Upper lobe of right lung (tissue), 1 donor: ENCODE measurements around the gene FGD5. TPM values are rescaled to one million over a fixed set of nuclear protein-coding genes. Genes with fewer than 3 reads are reported as not detected.
A peak's percentile ranks its signal among the peaks of the same experiment; 100 is the strongest.

Source experiments
- ATAC-seq: fragments of 200-7000 bp; cut with Tn5 transposase; one replicate; pipeline ENCODE4 v1.9.1; 2020; ENCODE audit warnings: mild to moderate bottlenecking, moderate library complexity
- DNase-seq: peaks from one replicate; pipeline ENCODE4 v3.0.0-alpha.2; 2020
- H3K27ac ChIP-seq: fragments of 200-600 bp; one replicate; pipeline ENCODE4 v1.8.0; 2022
- H3K27me3 ChIP-seq: fragments of 200-600 bp; one replicate; pipeline ENCODE4 v1.8.0; 2022; ENCODE audit warnings: mild to moderate bottlenecking
- H3K36me3 ChIP-seq: fragments of 200-600 bp; one replicate; pipeline ENCODE4 v1.8.0; 2022
- H3K4me1 ChIP-seq: fragments of 200-600 bp; one replicate; pipeline ENCODE4 v1.8.0; 2022
- H3K4me3 ChIP-seq: fragments of 200-600 bp; one replicate; pipeline ENCODE4 v1.8.0; 2022; ENCODE audit warnings: mild to moderate bottlenecking
- H3K9me3 ChIP-seq: fragments of 200-600 bp; one replicate; pipeline ENCODE4 v1.8.0; 2022
- intact Hi-C: fragments of 100-400 bp; cut with DNase I; formaldehyde crosslinking; loops from one replicate; pipeline ENCODE4 v1.11.0; 2022
- total RNA-seq: library from RNA; stranded (reverse); fragmentation: NEBNext Ultra II Directional; extraction: Animal tissue kit (Norgen Biotek cat#: 25700); gene quantifications from one replicate; pipeline ENCODE4 v1.2.1, GENCODE V29; 2021
- TF ChIP-seq, protein P1 (sequence below): fragments of 200-600 bp; IDR thresholded peaks from one replicate; pipeline ENCODE4 v1.8.0; 2022; ENCODE audit warnings: antibody characterized with exemption
- donor health status: DM: no; HTN: yes; CAD: no; lungs with severe emphysema.

Gene FGD5
- total RNA-seq, 1 donor from 2014 or later, result 84.2 TPM

DNA sequence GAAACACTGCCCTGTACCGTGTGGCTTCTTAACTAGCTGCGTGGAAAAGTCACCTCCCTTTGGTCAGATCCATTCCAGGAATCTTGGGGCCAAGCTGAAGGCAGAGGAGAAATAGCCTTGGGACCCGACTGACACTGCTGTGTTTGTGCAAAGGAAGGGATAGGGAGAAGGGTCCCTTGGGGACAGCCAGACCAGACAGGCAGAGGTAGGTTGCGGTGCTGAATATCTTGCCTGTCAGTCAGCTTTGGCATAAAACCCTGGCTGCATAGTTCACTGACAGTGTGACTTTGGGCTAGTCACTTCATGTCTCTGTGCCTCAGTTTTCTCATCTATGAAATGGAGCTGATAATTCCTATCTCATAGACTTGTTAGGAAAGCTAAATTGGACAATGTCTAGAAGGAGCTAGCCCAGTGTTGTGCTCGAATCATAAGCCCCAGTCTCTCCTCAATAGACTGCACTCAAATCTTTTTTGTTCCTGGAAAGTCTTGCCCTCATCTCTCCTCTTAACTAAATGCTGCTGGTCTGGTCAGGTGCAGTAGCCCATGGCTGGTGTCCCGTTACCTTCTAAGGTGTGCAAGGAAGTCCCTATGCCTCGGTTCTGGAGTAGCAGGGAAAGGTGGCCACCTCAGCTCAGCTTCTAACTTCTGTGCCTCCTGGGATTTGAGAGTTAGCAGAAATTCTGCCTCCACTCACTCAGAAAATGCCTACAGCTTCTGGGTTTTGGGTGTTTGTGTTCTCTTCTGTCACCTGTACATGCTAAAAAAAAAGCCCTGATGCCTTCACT is 25.8 kb downstream of the FGD5 start:
- no peak overlapping the region for H3K4me3 ChIP-seq
- H3K4me1 ChIP-seq, result peaks cover 20% of the 10 kb centered on the region
- H3K27ac ChIP-seq, result no peak overlapping the region
- DNase-seq (no peak), ATAC-seq (no peak)
- H3K27me3 ChIP-seq, result no peaks in the 10 kb centered on the region
- no peaks in the 10 kb centered on the region for H3K9me3 ChIP-seq
- H3K36me3 ChIP-seq, result no peaks in the 10 kb centered on the region
- intact Hi-C loops, result no loop called here
- TF ChIP-seq, protein P1, sequence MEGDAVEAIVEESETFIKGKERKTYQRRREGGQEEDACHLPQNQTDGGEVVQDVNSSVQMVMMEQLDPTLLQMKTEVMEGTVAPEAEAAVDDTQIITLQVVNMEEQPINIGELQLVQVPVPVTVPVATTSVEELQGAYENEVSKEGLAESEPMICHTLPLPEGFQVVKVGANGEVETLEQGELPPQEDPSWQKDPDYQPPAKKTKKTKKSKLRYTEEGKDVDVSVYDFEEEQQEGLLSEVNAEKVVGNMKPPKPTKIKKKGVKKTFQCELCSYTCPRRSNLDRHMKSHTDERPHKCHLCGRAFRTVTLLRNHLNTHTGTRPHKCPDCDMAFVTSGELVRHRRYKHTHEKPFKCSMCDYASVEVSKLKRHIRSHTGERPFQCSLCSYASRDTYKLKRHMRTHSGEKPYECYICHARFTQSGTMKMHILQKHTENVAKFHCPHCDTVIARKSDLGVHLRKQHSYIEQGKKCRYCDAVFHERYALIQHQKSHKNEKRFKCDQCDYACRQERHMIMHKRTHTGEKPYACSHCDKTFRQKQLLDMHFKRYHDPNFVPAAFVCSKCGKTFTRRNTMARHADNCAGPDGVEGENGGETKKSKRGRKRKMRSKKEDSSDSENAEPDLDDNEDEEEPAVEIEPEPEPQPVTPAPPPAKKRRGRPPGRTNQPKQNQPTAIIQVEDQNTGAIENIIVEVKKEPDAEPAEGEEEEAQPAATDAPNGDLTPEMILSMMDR, result no peak

DNA sequence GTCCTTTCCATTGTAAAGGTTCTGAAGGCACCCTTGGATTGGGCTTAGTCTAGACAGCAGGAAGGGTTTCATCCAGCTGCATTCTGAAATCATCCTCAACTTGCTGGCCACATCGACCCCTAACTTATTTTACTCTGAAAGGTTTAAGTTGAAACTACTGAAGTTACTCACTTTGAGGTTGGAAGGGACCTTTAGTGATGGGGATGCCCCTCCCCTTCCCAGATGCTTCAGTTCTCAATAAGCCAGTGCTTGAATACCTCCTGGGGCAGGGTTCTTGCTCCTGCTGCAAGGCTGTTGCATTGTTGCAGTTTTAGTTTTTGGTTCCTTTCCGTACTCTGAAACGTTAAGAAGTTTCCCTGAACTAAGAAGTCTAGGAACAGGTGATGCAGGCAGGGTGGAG is 26.4 kb downstream of the FGD5 start:
- no peaks in the 10 kb centered on the region for H3K9me3 ChIP-seq
- H3K4me1 ChIP-seq, result peaks cover 26% of the 10 kb centered on the region
- intact Hi-C loops, result no loop called here
- no peak for ATAC-seq
- H3K27me3 ChIP-seq, result no peaks in the 10 kb centered on the region
- no peak for DNase-seq
- H3K27ac ChIP-seq, result no peak overlapping the region
- H3K36me3 ChIP-seq, result no peaks in the 10 kb centered on the region
- TF ChIP-seq, protein P1, result no peak
- no peak overlapping the region for H3K4me3 ChIP-seq

DNA sequence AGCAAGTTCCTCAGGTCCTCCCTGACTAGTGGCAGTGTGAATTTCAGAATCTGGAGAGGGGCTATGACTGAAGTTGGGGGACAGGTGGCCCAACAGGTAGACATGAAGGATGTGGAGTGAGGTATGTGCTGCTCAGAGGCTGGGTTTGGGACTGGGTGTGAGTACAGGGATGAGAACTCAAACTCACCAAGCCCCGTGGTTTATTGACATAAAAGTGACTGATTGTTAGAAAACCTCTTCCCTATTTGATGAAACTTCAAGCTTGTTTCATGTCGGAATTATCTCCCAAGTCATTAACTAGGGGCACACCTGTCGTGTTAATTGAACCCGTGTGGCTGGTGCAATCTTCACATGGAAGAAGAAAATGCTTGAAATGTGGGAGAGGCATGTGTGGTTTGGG is 27.1 kb downstream of the FGD5 start:
- no peaks in the 10 kb centered on the region for H3K27me3 ChIP-seq
- DNase-seq (no peak), ATAC-seq (no peak)
- H3K9me3 ChIP-seq, result no peaks in the 10 kb centered on the region
- H3K4me1 ChIP-seq, result peaks cover 26% of the 10 kb centered on the region
- no peak overlapping the region for H3K27ac ChIP-seq
- H3K4me3 ChIP-seq, result no peak overlapping the region
- TF ChIP-seq, protein P1, result no peak
- H3K36me3 ChIP-seq, result no peaks in the 10 kb centered on the region
- intact Hi-C loops, result no loop called here

DNA sequence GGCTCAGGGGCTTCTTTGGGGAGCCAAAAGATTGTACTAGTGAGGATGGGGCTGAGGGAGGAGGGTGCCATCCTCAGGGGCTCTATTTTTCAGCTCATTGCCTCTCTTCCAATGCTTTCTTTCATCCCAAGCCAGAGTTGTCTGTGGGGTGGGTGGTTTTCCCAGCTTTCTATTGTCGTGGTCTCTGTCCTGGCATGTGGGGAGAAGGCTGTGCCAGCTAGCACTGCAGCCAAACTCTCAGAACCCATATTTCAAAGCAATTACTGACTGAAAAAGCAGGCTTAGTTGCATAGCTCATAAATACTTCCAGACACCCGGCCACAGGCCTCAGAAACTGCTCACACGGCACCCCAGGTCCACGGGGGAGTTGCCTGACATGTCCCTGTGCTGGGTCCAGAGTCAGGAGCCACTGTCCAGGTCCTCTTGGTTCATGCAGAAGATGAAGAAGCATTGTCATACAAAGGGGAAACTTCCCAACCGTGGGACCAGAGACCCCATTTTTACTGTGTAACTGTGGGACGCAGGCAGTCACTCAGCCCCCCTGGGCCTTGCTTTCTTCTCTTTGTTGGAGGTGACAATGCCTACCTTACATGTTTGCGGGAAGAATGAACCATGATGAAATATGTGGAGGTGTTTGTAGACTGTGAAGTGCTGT is 27.6 kb downstream of the FGD5 start:
- no peaks in the 10 kb centered on the region for H3K36me3 ChIP-seq
- no peaks in the 10 kb centered on the region for H3K27me3 ChIP-seq
- DNase-seq (no peak), ATAC-seq (no peak)
- no peaks in the 10 kb centered on the region for H3K9me3 ChIP-seq
- peak overlapping the region; percentile 30 for H3K27ac ChIP-seq
- H3K4me1 ChIP-seq, result peaks cover 24% of the 10 kb centered on the region
- intact Hi-C loops, result no loop called here
- H3K4me3 ChIP-seq, result no peak overlapping the region
- TF ChIP-seq, protein P1, result no peak

DNA sequence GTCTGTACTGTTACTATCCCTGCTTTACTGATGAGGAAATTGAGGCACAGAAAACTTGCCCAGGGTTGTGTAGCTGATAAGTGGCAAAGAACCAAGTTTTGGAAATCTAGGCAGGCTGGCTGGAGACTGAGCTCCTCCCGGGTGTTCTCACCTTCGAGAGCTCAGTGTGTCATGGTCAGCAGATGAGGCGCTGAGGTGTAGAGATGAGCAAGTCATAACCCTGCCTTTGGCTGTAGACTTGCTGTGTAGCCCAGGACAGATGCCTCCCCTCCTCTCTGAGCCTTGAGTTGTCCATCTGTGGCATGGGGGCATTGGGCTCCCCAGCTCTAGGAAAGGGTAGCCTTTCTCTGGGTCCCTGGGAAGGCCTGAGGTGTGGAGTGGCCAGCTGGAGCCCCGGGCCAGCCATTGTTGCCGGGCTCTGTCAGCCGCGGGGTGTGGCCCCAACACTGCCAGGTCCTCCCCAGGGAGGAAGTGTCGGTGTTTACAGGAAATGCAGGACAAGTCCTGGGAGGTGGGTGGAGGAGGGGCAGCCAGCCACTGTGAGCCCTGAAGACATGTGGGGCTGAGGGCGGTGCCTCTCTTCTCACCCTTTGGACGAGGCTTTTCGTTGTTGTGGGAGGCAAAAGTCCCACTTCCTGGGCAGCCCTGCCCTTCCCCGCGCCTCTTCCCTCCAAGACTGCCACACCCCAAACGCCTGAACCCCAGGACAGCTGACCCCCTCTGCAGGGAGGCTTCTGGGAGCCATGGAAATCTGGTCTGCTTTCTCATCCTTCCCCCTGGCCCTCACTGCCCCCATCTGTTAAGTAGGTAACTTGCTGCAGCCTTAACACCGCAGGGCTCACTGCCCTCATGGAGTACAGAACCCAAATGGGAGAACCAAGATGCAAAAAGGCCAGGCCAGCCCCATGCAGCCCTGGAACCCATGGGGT is 29.1 kb downstream of the FGD5 start:
- ATAC-seq, result peak; percentile 84
- no peaks in the 10 kb centered on the region for H3K36me3 ChIP-seq
- H3K9me3 ChIP-seq, result no peaks in the 10 kb centered on the region
- intact Hi-C loops, result no loop called here
- H3K27me3 ChIP-seq, result no peaks in the 10 kb centered on the region
- peak overlapping the region; percentile 70 for H3K27ac ChIP-seq
- no peak overlapping the region for H3K4me3 ChIP-seq
- peak; percentile 72 for DNase-seq
- TF ChIP-seq, protein P1, result peak; percentile 18
- peaks cover 20% of the 10 kb centered on the region for H3K4me1 ChIP-seq
